Endodermal cell (in vitro differentiated cells): ENCODE results near the gene PRKACA. TPM values are rescaled to one million over a fixed set of nuclear protein-coding genes. Genes with fewer than 3 reads are reported as not detected.

Source experiments
- DNase-seq: peaks from one replicate; pipeline ENCODE4 v3.0.0-alpha.2; 2017
- H3K27ac ChIP-seq: 2 replicates; pipeline ENCODE4 v1.5.1; 2013; ENCODE audit warnings: mild to moderate bottlenecking, low read depth, low read length, moderate library complexity
- H3K27me3 ChIP-seq: 2 replicates; pipeline ENCODE4 v1.6.1; 2013; ENCODE audit warnings: mild to moderate bottlenecking, low read length, moderate library complexity; ENCODE audit not compliant: insufficient read depth, control insufficient read depth, poor library complexity, severe bottlenecking
- H3K36me3 ChIP-seq: 2 replicates; pipeline ENCODE4 v1.7.0; 2013; ENCODE audit warnings: mild to moderate bottlenecking, low read length, moderate library complexity; ENCODE audit not compliant: control insufficient read depth, insufficient read depth
- H3K4me1 ChIP-seq: one replicate; pipeline ENCODE4 v1.7.0; 2013; ENCODE audit warnings: low read length; ENCODE audit not compliant: control insufficient read depth, insufficient read depth
- H3K4me3 ChIP-seq: 2 replicates; pipeline ENCODE4 v1.5.1; 2013; ENCODE audit warnings: mild to moderate bottlenecking, low read length, moderate library complexity
- H3K9ac ChIP-seq: 2 replicates; pipeline ENCODE4 v1.6.1; 2013; ENCODE audit warnings: mild to moderate bottlenecking, low read length, moderate library complexity; ENCODE audit not compliant: poor library complexity, severe bottlenecking; ENCODE audit errors: extremely low read depth
- H3K9me3 ChIP-seq: 2 replicates; pipeline ENCODE4 v1.6.1; 2013; ENCODE audit warnings: mild to moderate bottlenecking, low read length, moderate library complexity; ENCODE audit not compliant: control insufficient read depth
- H3K27ac Mint-ChIP-seq: 2 replicates; pipeline ENCODE4 v1.8.0; 2020; ENCODE audit warnings: mixed read lengths
- H3K27me3 Mint-ChIP-seq: 2 replicates; pipeline ENCODE4 v1.8.0; 2021; ENCODE audit warnings: mild to moderate bottlenecking, mixed read lengths; ENCODE audit not compliant: insufficient read depth
- H3K36me3 Mint-ChIP-seq: 2 replicates; pipeline ENCODE4 v1.8.0; 2020; ENCODE audit warnings: low read depth, mixed read lengths
- H3K4me1 Mint-ChIP-seq: 2 replicates; pipeline ENCODE4 v1.8.0; 2020; ENCODE audit warnings: mixed read lengths
- H3K4me3 Mint-ChIP-seq: 2 replicates; pipeline ENCODE4 v1.8.0; 2020; ENCODE audit warnings: mild to moderate bottlenecking, moderate library complexity, mixed read lengths
- H3K9me3 Mint-ChIP-seq: 2 replicates; pipeline ENCODE4 v1.8.0; 2020; ENCODE audit warnings: mild to moderate bottlenecking, mixed read lengths
- whole genome bisulfite sequencing, 2 experiments: methylation state at CpG; one replicate each; pipeline versions ENCODE4 v1.1.5 to v1.1.7; 2013; ENCODE audit warnings: missing lambda C conversion rate in 2 of 2, mixed read lengths in 1 of 2; ENCODE audit not compliant: insufficient coverage in 1 of 2, insufficient read length in 1 of 2; 5-methylcytosine and 5-hydroxymethylcytosine counted together
- total RNA-seq, 2 donors: library from RNA; stranded (reverse); fragmentation: NEBNext Ultra II Directional in 1 of 2; extraction: Animal tissue kit (Norgen Biotek cat#: 25700) in 1 of 2; gene quantifications; 2 replicates in 1 of 2; 3 replicates in 1 of 2; pipeline ENCODE4 v1.2.1, GENCODE V29; 2021
- TF ChIP-seq, protein P1 (sequence below): fragments of 200-600 bp; sonication (generic); conservative IDR thresholded peaks from 2 replicates; pipeline ENCODE4 v1.5.0; 2021; ENCODE audit warnings: antibody characterized with exemption, mild to moderate bottlenecking

The PRKACA gene
- total RNA-seq, 2 donors from 2014 or later = 62.1 to 73.8 TPM

- Histone ChIP-seq H3K4me3 (no peak overlapping the region), H3K27me3 (no peaks in the 10 kb centered on the region), H3K4me1 (no peaks in the 10 kb centered on the region), H3K9ac (no peak overlapping the region), H3K9me3 (no peaks in the 10 kb centered on the region), H3K36me3 (peaks cover 18% of the 10 kb centered on the region), H3K27ac (no peak overlapping the region)
- TF ChIP-seq, protein P1, sequence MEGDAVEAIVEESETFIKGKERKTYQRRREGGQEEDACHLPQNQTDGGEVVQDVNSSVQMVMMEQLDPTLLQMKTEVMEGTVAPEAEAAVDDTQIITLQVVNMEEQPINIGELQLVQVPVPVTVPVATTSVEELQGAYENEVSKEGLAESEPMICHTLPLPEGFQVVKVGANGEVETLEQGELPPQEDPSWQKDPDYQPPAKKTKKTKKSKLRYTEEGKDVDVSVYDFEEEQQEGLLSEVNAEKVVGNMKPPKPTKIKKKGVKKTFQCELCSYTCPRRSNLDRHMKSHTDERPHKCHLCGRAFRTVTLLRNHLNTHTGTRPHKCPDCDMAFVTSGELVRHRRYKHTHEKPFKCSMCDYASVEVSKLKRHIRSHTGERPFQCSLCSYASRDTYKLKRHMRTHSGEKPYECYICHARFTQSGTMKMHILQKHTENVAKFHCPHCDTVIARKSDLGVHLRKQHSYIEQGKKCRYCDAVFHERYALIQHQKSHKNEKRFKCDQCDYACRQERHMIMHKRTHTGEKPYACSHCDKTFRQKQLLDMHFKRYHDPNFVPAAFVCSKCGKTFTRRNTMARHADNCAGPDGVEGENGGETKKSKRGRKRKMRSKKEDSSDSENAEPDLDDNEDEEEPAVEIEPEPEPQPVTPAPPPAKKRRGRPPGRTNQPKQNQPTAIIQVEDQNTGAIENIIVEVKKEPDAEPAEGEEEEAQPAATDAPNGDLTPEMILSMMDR = no peak
- no peaks in the 10 kb centered on the region for H3K9me3 Mint-ChIP-seq
- no peaks in the 10 kb centered on the region for H3K27me3 Mint-ChIP-seq
- H3K27ac Mint-ChIP-seq = no peak overlapping the region
- H3K4me3 Mint-ChIP-seq = no peak overlapping the region
- DNase-seq = no peak
- H3K36me3 Mint-ChIP-seq = peaks cover 31% of the 10 kb centered on the region
- no peaks in the 10 kb centered on the region for H3K4me1 Mint-ChIP-seq
- 93 to 97% methylated on average over 6 to 8 of the region's 8 CpGs for WGBS, 2 experiments
Observed at GRCh38 chr19:14105680-14106079, 11.9 kb downstream of the PRKACA start.

DNA sequence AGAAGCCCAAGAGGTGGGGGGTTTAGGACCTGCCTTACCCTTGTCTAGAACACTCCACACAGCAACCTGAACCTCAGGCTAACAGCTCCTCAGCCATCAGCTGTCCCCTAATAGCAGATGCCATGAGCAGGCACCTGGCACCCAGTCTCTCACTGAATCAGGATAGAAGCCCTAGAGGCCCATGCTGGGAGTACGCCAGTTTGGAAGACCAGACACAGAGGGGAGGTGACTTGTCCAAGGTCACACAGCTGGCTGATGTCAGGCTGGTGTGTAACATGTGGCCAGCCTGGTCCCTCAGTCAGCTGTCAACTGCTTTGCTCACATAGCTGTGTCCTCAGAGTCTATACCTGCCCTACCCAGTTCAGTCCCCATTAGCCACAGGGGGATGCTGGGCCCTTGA, 14.3 kb downstream of the PRKACA start:
- no peaks in the 10 kb centered on the region for H3K9me3 ChIP-seq
- no peaks in the 10 kb centered on the region for H3K27me3 ChIP-seq
- DNase-seq = no peak
- H3K4me1 ChIP-seq = no peaks in the 10 kb centered on the region
- no peak overlapping the region for H3K9ac ChIP-seq
- Mint-ChIP-seq H3K27me3 (no peaks in the 10 kb centered on the region), H3K4me1 (no peaks in the 10 kb centered on the region), H3K27ac (no peak overlapping the region), H3K4me3 (no peak overlapping the region), H3K36me3 (peaks cover 34% of the 10 kb centered on the region), H3K9me3 (no peaks in the 10 kb centered on the region)
- no peak overlapping the region for H3K4me3 ChIP-seq
- no peak overlapping the region for H3K27ac ChIP-seq
- TF ChIP-seq, protein P1 = no peak
- 89 to 100% methylated on average over 1 of the region's 1 CpG for WGBS, 2 experiments
- peaks cover 21% of the 10 kb centered on the region for H3K36me3 ChIP-seq

DNA sequence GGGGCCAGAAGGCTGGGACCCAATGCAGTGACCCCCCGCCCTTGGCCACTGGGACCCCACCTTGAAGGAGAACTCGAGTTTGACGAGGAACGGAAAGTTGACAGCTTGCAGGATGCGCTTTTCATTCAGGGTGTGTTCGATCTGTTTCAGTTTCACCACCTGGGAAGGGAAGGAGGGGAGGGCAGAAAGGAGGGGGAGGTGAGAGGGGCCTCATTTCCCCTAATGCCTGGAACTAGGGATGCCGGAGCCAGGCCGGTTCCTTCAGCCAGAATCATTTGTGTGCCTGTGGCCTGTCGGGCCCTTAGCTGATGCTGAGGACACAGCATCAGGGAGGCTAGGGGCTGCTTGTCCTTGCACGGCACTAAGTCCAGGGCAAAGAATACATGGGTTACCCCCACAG, 14.8 kb downstream of the PRKACA start:
- Histone ChIP-seq H3K9ac (no peak overlapping the region), H3K27me3 (no peaks in the 10 kb centered on the region), H3K4me1 (no peaks in the 10 kb centered on the region), H3K36me3 (peaks cover 21% of the 10 kb centered on the region), H3K27ac (no peak overlapping the region), H3K4me3 (no peak overlapping the region), H3K9me3 (no peaks in the 10 kb centered on the region)
- no peaks in the 10 kb centered on the region for H3K4me1 Mint-ChIP-seq
- H3K4me3 Mint-ChIP-seq = no peak overlapping the region
- no peak overlapping the region for H3K27ac Mint-ChIP-seq
- no peaks in the 10 kb centered on the region for H3K27me3 Mint-ChIP-seq
- TF ChIP-seq, protein P1 = no peak
- H3K9me3 Mint-ChIP-seq = no peaks in the 10 kb centered on the region
- peaks cover 38% of the 10 kb centered on the region for H3K36me3 Mint-ChIP-seq
- WGBS, 2 experiments = 90 to 95% methylated on average over 9 to 10 of the region's 10 CpGs
- no peak for DNase-seq
